Measurements from ENCODE around the gene LOXL4.

LOXL4 gene

GRCh38 chr10:98263088-98263487 is 4.9 kb downstream of the LOXL4 start:
- no peak for DNase-seq

- DNase-seq = peak; percentile 15
These were observed 5.4 kb downstream of the LOXL4 start for GRCh38 chr10:98262571-98262970.

GRCh38 chr10:98261436-98262277 is 6.3 kb downstream of the LOXL4 start:
- no peak for DNase-seq

GRCh38 chr10:98260752-98261151 is 7.2 kb downstream of the LOXL4 start:
- no peak for DNase-seq

GRCh38 chr10:98260350-98260749 is 7.6 kb downstream of the LOXL4 start:
- no peak for DNase-seq

- DNase-seq = peak; percentile 95
These were observed 8.2 kb downstream of the LOXL4 start for GRCh38 chr10:98259606-98260315.

GRCh38 chr10:98258683-98259454 is 9.1 kb downstream of the LOXL4 start:
- DNase-seq = no peak

GRCh38 chr10:98257961-98258360 is 10.0 kb downstream of the LOXL4 start:
- no peak for DNase-seq

- no peak for DNase-seq
These were observed 10.8 kb downstream of the LOXL4 start for GRCh38 chr10:98257198-98257597.

- DNase-seq = no peak
These were observed 11.3 kb downstream of the LOXL4 start for GRCh38 chr10:98256692-98257091.

GRCh38 chr10:98255146-98255877 is 12.7 kb downstream of the LOXL4 start:
- DNase-seq = no peak

- DNase-seq = no peak
These were observed 13.6 kb downstream of the LOXL4 start for GRCh38 chr10:98254234-98254974.

- DNase-seq = no peak
These were observed 14.5 kb downstream of the LOXL4 start for GRCh38 chr10:98253499-98253898.

GRCh38 chr10:98252464-98252863 is 15.5 kb downstream of the LOXL4 start:
- DNase-seq = no peak

- DNase-seq = no peak
These were observed 16.6 kb downstream of the LOXL4 start for GRCh38 chr10:98251399-98251798.

- DNase-seq = no peak
These were observed 18.9 kb downstream of the LOXL4 start for GRCh38 chr10:98249134-98249533.

GRCh38 chr10:98248018-98248417 is 20.0 kb downstream of the LOXL4 start:
- DNase-seq = no peak

- DNase-seq = no peak
These were observed 20.8 kb downstream of the LOXL4 start for GRCh38 chr10:98246911-98247805.

- no peak for DNase-seq
These were observed 23.4 kb downstream of the LOXL4 start for GRCh38 chr10:98244586-98244985.

GRCh38 chr10:98244141-98244540 is 23.9 kb downstream of the LOXL4 start:
- no peak for DNase-seq

- DNase-seq = peak; percentile 16
These were observed 25.2 kb downstream of the LOXL4 start for GRCh38 chr10:98242823-98243222.

Data from MV-4-11 (cell line).